ENCODE measurements around the gene SLC6A11.

Gene SLC6A11

GRCh38 chr3:10888518-10889090 lies 72.6 kb downstream of the SLC6A11 start:
- DNase-seq (ENCODE audit: low spot score) = no peak

GRCh38 chr3:10889206-10889960 lies 73.4 kb downstream of the SLC6A11 start:
- no peak for DNase-seq (ENCODE audit: low spot score)

- no peak for DNase-seq (ENCODE audit: low spot score)
Measured at GRCh38 chr3:10890665-10891064, 74.6 kb downstream of the SLC6A11 start.

GRCh38 chr3:10892622-10893021 lies 76.6 kb downstream of the SLC6A11 start:
- DNase-seq (ENCODE audit: low spot score) = no peak

GRCh38 chr3:10901296-10901945 lies 85.4 kb downstream of the SLC6A11 start:
- no peak for DNase-seq (ENCODE audit: low spot score)

- no peak for DNase-seq (ENCODE audit: low spot score)
Measured at GRCh38 chr3:10907262-10907661, 91.2 kb downstream of the SLC6A11 start.

- no peak for DNase-seq (ENCODE audit: low spot score)
Measured at GRCh38 chr3:10910367-10910766, 94.3 kb downstream of the SLC6A11 start.

GRCh38 chr3:10911350-10912002 lies 95.4 kb downstream of the SLC6A11 start:
- no peak for DNase-seq (ENCODE audit: low spot score)

- DNase-seq (ENCODE audit: low spot score) = no peak
Measured at GRCh38 chr3:10912786-10913185, 96.8 kb downstream of the SLC6A11 start.

GRCh38 chr3:10915376-10915775 lies 99.3 kb downstream of the SLC6A11 start:
- no peak for DNase-seq (ENCODE audit: low spot score)

- no peak for DNase-seq (ENCODE audit: low spot score)
Measured at GRCh38 chr3:10917176-10917575, 101.1 kb downstream of the SLC6A11 start.

GRCh38 chr3:10918011-10918410 lies 102.0 kb downstream of the SLC6A11 start:
- no peak for DNase-seq (ENCODE audit: low spot score)

- no peak for DNase-seq (ENCODE audit: low spot score)
Measured at GRCh38 chr3:10919636-10920035, 103.6 kb downstream of the SLC6A11 start.

- DNase-seq (ENCODE audit: low spot score) = no peak
Measured at GRCh38 chr3:10925436-10926255, 109.6 kb downstream of the SLC6A11 start.

GRCh38 chr3:10926256-10926810 lies 110.3 kb downstream of the SLC6A11 start:
- no peak for DNase-seq (ENCODE audit: low spot score)

GRCh38 chr3:10926811-10927521 lies 110.9 kb downstream of the SLC6A11 start:
- DNase-seq (ENCODE audit: low spot score) = no peak

- DNase-seq (ENCODE audit: low spot score) = no peak
Measured at GRCh38 chr3:10927551-10927950, 111.5 kb downstream of the SLC6A11 start.

- no peak for DNase-seq (ENCODE audit: low spot score)
Measured at GRCh38 chr3:10928407-10928960, 112.5 kb downstream of the SLC6A11 start.

- DNase-seq (ENCODE audit: low spot score) = no peak
Measured at GRCh38 chr3:10928961-10929471, 113.0 kb downstream of the SLC6A11 start.

- DNase-seq (ENCODE audit: low spot score) = no peak
Measured at GRCh38 chr3:10929978-10930665, 114.1 kb downstream of the SLC6A11 start.
